Thymus (tissue), 11 donors: Measurements from ENCODE around the gene C1QTNF4. TPM values are rescaled to one million over a fixed set of nuclear protein-coding genes. Genes with fewer than 3 reads are reported as not detected.

Source experiments
- DNase-seq, 9 donors: peaks; one replicate each; pipeline ENCODE4 v3.0.0-alpha.2; 2013; ENCODE audit warnings: low spot score in 9 of 9, low read depth in 6 of 9, missing footprints in 1 of 9
- H3K27ac ChIP-seq, 2 donors: one replicate each; pipeline ENCODE4 v1.5.1; 2013; ENCODE audit warnings: control low read depth in 1 of 2, low read depth in 1 of 2, low read length in 1 of 2, mild to moderate bottlenecking in 1 of 2, moderate library complexity in 1 of 2
- H3K27me3 ChIP-seq, 2 donors: one replicate each; pipeline ENCODE4 v1.5.1; 2013; ENCODE audit warnings: low read length in 1 of 2; ENCODE audit not compliant: control insufficient read depth in 2 of 2, insufficient read depth in 1 of 2
- H3K36me3 ChIP-seq, 2 donors: one replicate each; pipeline ENCODE4 v1.5.1; 2013; ENCODE audit warnings: low read length in 1 of 2, mild to moderate bottlenecking in 1 of 2, moderate library complexity in 1 of 2; ENCODE audit not compliant: control insufficient read depth in 2 of 2, insufficient read depth in 2 of 2
- H3K4me1 ChIP-seq, 2 donors: one replicate each; pipeline ENCODE4 v1.5.1; 2013; ENCODE audit warnings: low read length in 2 of 2; ENCODE audit not compliant: control insufficient read depth in 2 of 2, insufficient read depth in 2 of 2
- H3K4me3 ChIP-seq, 2 donors: one replicate each; pipeline ENCODE4 v1.5.1; 2013; ENCODE audit warnings: low read length in 2 of 2, control low read depth in 1 of 2, mild to moderate bottlenecking in 1 of 2
- H3K9me3 ChIP-seq, 2 donors: one replicate each; pipeline ENCODE4 v1.5.1; 2013; ENCODE audit warnings: low read length in 1 of 2, mild to moderate bottlenecking in 1 of 2; ENCODE audit not compliant: control insufficient read depth in 2 of 2, insufficient read depth in 1 of 2
- WGBS: extraction: QIAGEN DNeasy Blood & Tissue Kit; methylation state at CpG from one replicate; pipeline ENCODE4 v1.1.7; 2013; 5-methylcytosine and 5-hydroxymethylcytosine counted together
- polyA plus RNA-seq: library from polyadenylated mRNA; stranded (reverse); fragments of 200-250 nt; gene quantifications from one replicate; pipeline ENCODE4 v1.2.3, GENCODE V29; 2013
- total RNA-seq: library from RNA; stranded (reverse); fragments of 120-200 nt; gene quantifications from one replicate; pipeline ENCODE4 v1.2.4, GENCODE V29; 2013
- donor health status: healthy.

Gene C1QTNF4
- total and polyA plus RNA-seq, 2 donors = 1.3 to 2.6 TPM

DNA sequence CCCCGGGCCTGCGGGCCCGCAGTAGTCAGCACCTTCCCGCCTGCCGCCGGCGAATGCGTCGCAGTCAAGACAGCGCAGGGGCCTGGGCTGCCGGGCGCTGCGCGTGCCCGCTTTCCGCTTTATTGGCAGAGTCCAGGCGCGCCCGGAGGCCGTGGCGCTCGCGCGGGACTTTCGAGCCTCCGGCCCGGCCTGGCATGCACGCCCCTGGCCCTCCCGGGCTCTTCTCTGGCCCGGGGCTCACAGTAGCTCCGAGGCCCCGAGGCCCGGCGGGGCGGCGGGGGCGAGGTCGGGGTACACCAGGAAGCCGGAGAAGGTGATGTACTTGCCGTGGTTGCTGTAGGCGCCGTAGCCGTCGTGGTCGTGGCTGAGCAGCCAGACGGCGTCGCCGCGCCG is 4.6 kb downstream of the C1QTNF4 start:
- no peak for DNase-seq
- 93% methylated on average over 51 of the region's 51 CpGs for WGBS
- Histone ChIP-seq H3K4me1 (peaks cover 6 to 29% of the 10 kb centered on the region in 2 donors), H3K27ac (no peak overlapping the region), H3K4me3 (no peak overlapping the region), H3K27me3 (peaks cover 15 to 20% of the 10 kb centered on the region in 2 donors), H3K36me3 (peaks cover 8 to 19% of the 10 kb centered on the region in 2 donors), H3K9me3 (no peaks in the 10 kb centered on the region)

DNA sequence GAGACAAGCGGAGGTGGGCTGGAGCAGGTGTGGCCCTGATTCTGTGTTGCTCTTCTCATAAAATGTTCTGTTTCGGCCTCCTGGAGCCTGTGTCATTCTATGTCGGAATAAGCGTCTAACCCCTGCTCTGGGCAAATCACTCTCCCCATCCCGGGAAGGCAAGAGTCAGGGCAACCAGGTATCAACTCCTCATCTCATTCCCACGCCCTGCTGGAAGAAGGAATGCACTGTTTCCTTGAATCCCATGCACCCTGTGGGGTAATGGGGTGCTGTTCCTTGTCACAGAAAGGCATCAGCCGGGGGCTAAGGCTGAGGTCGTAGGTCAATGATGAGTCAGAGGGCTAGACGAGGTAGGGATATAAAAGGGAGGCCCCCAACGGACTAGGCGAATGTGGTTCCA is 5.1 kb downstream of the C1QTNF4 start:
- WGBS = 97% methylated on average over 11 of the region's 11 CpGs
- DNase-seq = no peak
- Histone ChIP-seq H3K4me1 (peaks cover 5 to 25% of the 10 kb centered on the region in 2 donors), H3K4me3 (no peak overlapping the region), H3K27ac (no peak overlapping the region), H3K27me3 (peaks cover 11 to 16% of the 10 kb centered on the region in 2 donors), H3K36me3 (peaks cover 12 to 23% of the 10 kb centered on the region in 2 donors), H3K9me3 (no peaks in the 10 kb centered on the region)

DNA sequence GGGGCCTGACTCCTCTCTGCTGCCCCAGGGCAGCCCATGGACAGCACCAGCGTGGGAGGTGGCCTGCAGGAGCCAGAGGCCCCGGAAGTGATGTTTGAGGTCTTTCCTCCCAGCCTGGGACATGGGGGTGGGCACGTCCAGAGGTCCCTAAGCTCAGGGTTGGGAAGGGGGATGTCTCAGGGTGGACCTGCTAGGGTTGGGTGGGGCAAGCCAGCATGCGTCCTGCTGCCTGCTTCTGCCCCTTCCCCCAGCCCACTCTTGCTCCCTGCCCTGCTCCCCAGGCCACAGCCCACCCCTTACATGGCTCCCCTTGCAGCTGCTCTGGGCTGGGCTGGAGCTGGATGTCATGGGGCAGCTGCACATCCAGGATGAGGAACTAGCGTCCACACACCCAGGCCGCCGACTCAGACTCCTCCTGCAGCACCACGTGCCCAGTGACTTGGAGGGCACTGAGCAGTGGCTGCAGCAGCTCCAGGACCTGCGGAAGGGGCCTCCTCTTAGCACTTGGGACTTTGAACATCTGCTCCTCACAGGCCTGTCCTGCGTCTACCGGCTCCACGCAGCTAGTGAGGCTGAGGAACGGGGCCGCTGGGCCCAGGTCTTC is 6.4 kb downstream of the C1QTNF4 start:
- Histone ChIP-seq H3K9me3 (no peaks in the 10 kb centered on the region), H3K27me3 (peaks cover 0 to 3% of the 10 kb centered on the region in 2 donors), H3K4me3 (no peak overlapping the region), H3K4me1 (peaks cover 2 to 14% of the 10 kb centered on the region in 2 donors), H3K27ac (no peak overlapping the region), H3K36me3 (peaks cover 25 to 36% of the 10 kb centered on the region in 2 donors)
- no peak for DNase-seq
- 49% methylated on average over 14 of the region's 14 CpGs for WGBS

DNA sequence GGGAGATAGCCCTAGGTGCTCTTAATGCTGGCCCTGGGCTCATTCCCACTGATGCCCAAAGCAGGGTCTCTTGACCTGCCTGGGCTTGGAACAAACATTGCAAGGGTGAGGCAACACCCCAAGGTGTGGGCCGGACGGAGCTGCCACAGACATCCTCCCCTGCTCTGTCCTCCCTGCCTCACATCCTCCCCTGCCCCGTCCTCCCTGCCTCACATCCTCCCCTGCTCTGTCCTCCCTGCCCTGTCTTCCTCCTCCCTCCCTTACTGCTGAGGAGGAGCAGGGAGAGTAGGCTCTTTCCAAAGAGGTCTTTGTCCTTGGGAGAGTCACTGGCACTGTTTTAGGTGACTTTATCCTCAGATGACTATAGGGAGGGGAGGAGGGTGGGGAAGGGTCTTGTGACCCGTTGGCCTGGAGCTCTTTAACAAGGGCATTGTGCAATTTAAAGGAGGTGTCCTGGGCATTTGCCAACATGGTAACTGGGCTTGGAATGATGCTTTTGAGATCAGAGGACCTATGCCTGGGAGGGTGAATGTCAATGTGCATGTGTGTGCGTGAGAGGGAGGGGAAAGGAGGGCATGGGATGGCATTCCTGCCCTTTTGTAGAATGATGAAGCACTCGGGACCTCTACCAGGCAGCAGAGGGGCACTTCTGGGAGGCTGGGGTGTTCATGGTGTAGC is 7.0 kb downstream of the C1QTNF4 start:
- Histone ChIP-seq H3K4me3 (no peak overlapping the region), H3K36me3 (peaks cover 31 to 42% of the 10 kb centered on the region in 2 donors), H3K27ac (no peak overlapping the region), H3K4me1 (peaks cover 2 to 8% of the 10 kb centered on the region in 2 donors), H3K9me3 (no peaks in the 10 kb centered on the region), H3K27me3 (no peaks in the 10 kb centered on the region)
- DNase-seq = no peak
- 86% methylated on average over 6 of the region's 6 CpGs for WGBS

DNA sequence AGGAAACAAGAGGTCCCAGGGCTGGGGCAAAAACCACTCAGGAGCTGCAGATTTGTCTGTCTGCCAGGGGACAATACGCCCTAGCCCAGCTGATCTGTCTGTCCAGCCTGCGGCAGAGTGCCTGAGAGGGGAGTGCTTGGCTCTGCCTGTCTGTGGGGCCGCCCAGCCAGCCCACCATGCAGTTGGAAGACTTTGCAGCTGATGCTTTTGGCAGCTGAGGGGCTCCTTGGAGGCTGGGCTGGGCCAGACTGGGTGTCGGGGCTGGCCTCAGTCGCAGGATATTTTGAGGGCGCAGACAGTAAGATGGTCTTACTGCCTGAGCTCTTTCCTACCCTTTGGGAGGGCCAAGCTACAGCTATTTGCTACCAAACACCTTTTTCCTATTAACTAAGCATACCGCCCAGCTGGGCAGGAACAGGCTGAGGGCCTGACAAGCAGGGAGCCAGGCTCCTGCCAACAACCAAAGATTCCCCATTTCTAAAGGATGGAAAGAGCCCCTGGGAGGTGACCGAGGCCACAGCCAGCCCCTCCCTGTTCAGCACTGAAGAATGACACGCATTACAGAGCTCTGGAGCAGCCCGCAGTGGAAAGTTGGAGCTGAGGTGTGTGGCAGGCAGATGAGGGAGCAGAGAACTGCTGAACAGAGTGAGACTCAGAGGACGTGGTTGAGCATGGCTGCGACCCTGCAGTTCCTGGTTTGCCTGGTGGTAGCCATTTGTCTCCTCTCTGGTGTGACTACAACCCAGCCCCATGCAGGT is 7.9 kb downstream of the C1QTNF4 start, which contains the start of gene FAM180B:
Gene FAM180B (plus strand): TSS at position 581 of the 758 bp plus-strand sequence. CDS start 91 bp downstream, at position 672.
- WGBS = 95% methylated on average over 12 of the region's 12 CpGs
- peaks cover 40 to 50% of the 10 kb centered on the region in 2 donors for H3K36me3 ChIP-seq
- H3K4me1 ChIP-seq = no peaks in the 10 kb centered on the region
- H3K4me3 ChIP-seq = no peak within 1 kb of the TSS
- DNase-seq = no peak
- no peaks in the 10 kb centered on the region for H3K27me3 ChIP-seq
- H3K9me3 ChIP-seq = no peaks in the 10 kb centered on the region
- H3K27ac ChIP-seq = no peak within 1 kb of the TSS

DNA sequence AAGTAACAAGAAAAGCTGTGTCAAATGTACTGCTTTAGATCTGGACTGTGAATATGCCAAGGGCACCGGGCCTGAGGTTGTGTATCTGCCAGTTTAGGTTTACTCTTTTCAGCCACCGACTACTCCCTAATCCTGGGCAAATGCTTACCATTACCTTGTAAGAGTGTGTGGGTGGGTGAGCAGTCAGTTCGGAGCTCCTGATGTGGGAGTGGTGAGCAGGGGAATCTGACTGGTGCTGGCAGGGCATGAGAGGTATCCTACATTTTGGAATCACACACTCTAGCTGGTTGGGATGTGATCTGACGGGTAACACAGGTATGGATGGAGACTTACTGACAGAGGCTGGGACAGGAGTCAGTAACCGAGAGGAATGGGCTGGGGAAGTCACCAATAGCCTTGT is 10.4 kb downstream of the C1QTNF4 start:
- Histone ChIP-seq H3K9me3 (no peaks in the 10 kb centered on the region), H3K27ac (no peak overlapping the region), H3K4me3 (no peak overlapping the region), H3K36me3 (peaks cover 48 to 55% of the 10 kb centered on the region in 2 donors), H3K4me1 (peaks cover 6 to 12% of the 10 kb centered on the region in 2 donors), H3K27me3 (no peaks in the 10 kb centered on the region)
- 97% methylated on average over 5 of the region's 5 CpGs for WGBS
- no peak for DNase-seq

DNA sequence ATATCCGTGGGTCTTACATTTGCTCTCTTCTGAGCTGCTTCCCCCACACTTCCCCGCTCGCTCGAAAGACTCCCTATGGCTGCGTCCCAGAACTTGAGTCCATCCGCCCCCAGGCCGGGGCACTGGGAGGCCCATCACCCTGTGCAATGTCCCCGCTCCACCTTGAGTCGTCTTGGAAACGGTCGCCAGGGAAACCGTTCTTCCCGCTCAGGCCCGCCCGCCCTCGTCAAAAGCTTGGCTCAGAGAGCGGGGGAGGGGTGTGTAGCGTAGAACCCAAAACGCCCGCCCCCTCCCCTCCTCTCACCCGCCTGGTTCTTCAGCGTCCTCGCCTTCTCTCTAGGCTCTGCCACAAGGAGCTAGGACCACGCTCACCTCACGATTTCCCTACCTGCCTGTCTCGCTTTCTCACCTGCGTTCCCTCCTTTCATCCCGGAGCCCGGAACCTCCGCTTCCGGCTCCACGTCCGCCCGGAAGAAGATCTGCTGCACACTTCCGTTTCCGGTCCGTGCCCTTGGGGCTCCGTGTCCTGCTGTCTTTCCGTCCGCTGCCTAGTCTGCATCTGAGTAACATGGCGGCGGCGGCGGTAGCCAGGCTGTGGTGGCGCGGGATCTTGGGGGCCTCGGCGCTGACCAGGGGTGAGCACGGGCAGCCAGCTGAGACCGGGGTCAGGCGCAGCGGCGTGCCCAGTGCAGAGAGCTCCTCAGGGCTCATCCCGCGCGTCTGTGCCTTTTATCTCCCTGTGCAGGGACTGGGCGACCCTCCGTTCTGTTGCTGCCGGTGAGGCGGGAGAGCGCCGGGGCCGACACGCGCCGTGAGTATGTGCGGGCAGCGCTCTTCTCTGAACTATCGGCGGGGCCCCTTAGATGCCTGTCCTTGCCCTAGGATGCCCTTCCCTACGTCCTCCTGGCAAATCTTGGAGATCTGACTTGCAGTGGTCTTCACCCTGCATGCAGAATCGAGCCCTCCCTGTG is 15.4 kb downstream of the C1QTNF4 start, which contains the start of the genes KBTBD4 and NDUFS3:
Gene KBTBD4 (minus strand): TSS at position 447 of the 971 bp plus-strand sequence. CDS start 19 bp downstream, at position 428.
Gene NDUFS3 (plus strand): TSS at position 551 of the 971 bp plus-strand sequence. CDS start 18 bp downstream, at position 569.
- Histone ChIP-seq H3K4me1 (peaks cover 12 to 23% of the 10 kb centered on the region in 2 donors), H3K36me3 (peaks cover 35 to 51% of the 10 kb centered on the region in 2 donors), H3K27me3 (no peaks in the 10 kb centered on the region), H3K4me3 (peak within 1 kb of the TSS; percentile 86 to 92), H3K9me3 (no peaks in the 10 kb centered on the region), H3K27ac (peak within 1 kb of the TSS; percentile 90 to 94)
- WGBS = under 1% methylated on average over 72 of the region's 72 CpGs
- DNase-seq = peak; percentile 90 to 97 (median 91)

DNA sequence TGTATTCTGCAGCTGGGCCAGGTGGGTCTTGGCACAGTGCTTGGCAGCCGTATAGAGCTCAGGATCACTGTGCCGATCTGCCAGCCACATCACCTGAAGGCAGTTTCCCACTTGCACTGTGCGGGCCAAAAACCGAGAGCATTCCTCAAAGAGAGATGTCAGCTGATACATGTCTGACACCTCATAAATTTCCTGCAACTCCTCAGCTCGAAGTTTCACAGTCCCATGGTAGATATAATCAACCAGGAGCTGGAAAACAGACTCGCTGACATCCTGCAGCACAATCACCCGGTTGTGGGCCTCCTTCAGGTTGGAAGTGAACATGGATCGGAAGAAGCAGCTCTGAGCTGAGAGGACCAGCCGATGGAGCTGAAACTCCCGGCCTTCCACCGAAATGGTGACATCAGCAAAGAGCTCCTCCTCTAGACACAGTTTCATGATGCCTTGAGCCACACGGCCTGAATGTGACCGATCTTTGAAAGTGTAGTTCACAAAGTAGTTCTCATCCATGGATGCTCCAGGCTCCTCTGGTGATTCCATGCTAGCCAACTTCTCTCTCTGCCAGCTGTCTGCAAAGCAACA is 16.7 kb downstream of the C1QTNF4 start:
- no peak overlapping the region for H3K27ac ChIP-seq
- 93% methylated on average over 13 of the region's 13 CpGs for WGBS
- no peak for DNase-seq

More for the DNA sequence above, 16.7 kb downstream of the C1QTNF4 start:
- Histone ChIP-seq H3K4me1 (peaks cover 12 to 23% of the 10 kb centered on the region in 2 donors), H3K4me3 (no peak overlapping the region), H3K9me3 (no peaks in the 10 kb centered on the region), H3K27me3 (no peaks in the 10 kb centered on the region), H3K36me3 (peaks cover 36 to 51% of the 10 kb centered on the region in 2 donors)
